Activated CD4-positive, alpha-beta T cell treated with anti-CD3 and anti-CD28 coated beads for 4 hours (primary cell): ENCODE measurements around the gene SPRED1.
"Not testable (repeated sequence)": the region's sequence is repeated elsewhere in the genome, so short reads cannot be mapped to it uniquely, and the experiment has no call there.

ENCODE experiments used
- DNase-seq, 2 donors: peaks; one replicate each; pipeline ENCODE4 v3.0.0-alpha.2; 2020

SPRED1 gene

GRCh38 chr15:38237021-38237420 is 15.6 kb upstream of the SPRED1 start:
- not testable (repeated sequence) for DNase-seq

GRCh38 chr15:38238311-38238710 is 14.3 kb upstream of the SPRED1 start:
- DNase-seq: no peak

- DNase-seq: no peak
Observed at GRCh38 chr15:38242055-38242454, 10.6 kb upstream of the SPRED1 start.

- DNase-seq: no peak
Observed at GRCh38 chr15:38243278-38244055, 9.2 kb upstream of the SPRED1 start.

- no peak for DNase-seq
Observed at GRCh38 chr15:38247336-38247735, 5.3 kb upstream of the SPRED1 start.

GRCh38 chr15:38253351-38253781 is 730 bp downstream of the SPRED1 start:
- peak in 1 of 2 donors; percentile 4 for DNase-seq

- DNase-seq: peak; percentile 2 to 8
Observed at GRCh38 chr15:38254051-38254883, 1.6 kb downstream of the SPRED1 start.

GRCh38 chr15:38255690-38256089 is 3.1 kb downstream of the SPRED1 start:
- DNase-seq: no peak

GRCh38 chr15:38257676-38258075 is 5.0 kb downstream of the SPRED1 start:
- DNase-seq: no peak

- no peak for DNase-seq
Observed at GRCh38 chr15:38259134-38259533, 6.5 kb downstream of the SPRED1 start.

GRCh38 chr15:38260077-38260476 is 7.4 kb downstream of the SPRED1 start:
- no peak for DNase-seq

- no peak for DNase-seq
Observed at GRCh38 chr15:38263251-38263650, 10.6 kb downstream of the SPRED1 start.

GRCh38 chr15:38263996-38264395 is 11.4 kb downstream of the SPRED1 start:
- DNase-seq: no peak

- DNase-seq: no peak
Observed at GRCh38 chr15:38266247-38266986, 13.8 kb downstream of the SPRED1 start.

- no peak for DNase-seq
Observed at GRCh38 chr15:38267421-38268022, 14.9 kb downstream of the SPRED1 start.

- no peak for DNase-seq
Observed at GRCh38 chr15:38271144-38271543, 18.5 kb downstream of the SPRED1 start.

- DNase-seq: no peak
Observed at GRCh38 chr15:38271895-38272294, 19.3 kb downstream of the SPRED1 start.

GRCh38 chr15:38272431-38272830 is 19.8 kb downstream of the SPRED1 start:
- not testable (repeated sequence) for DNase-seq

- DNase-seq: no peak
Observed at GRCh38 chr15:38274135-38274534, 21.5 kb downstream of the SPRED1 start.

GRCh38 chr15:38275959-38276358 is 23.3 kb downstream of the SPRED1 start:
- no peak for DNase-seq

- not testable (repeated sequence) for DNase-seq
Observed at GRCh38 chr15:38277281-38277680, 24.6 kb downstream of the SPRED1 start.

GRCh38 chr15:38281031-38281430 is 28.4 kb downstream of the SPRED1 start:
- DNase-seq: no peak

GRCh38 chr15:38283010-38283409 is 30.4 kb downstream of the SPRED1 start:
- no peak for DNase-seq
